Loucy (cell line): ENCODE results near the gene SERGEF.

Experiments used
- H2AFZ ChIP-seq: fragments of 200-600 bp; sonication (generic); 2 replicates; pipeline ENCODE4 v1.6.0; 2016; ENCODE audit warnings: antibody characterized with exemption, mild to moderate bottlenecking, low read length, moderate library complexity
- H3F3A ChIP-seq: fragments of 200-600 bp; 2 replicates; pipeline ENCODE4 v1.6.0; 2016; ENCODE audit warnings: antibody characterized with exemption, low read depth, mild to moderate bottlenecking
- H3K27me3 ChIP-seq: fragments of 200-600 bp; sonication (generic); 2 replicates; pipeline ENCODE4 v1.6.1; 2014; ENCODE audit warnings: low read length, mild to moderate bottlenecking; ENCODE audit not compliant: insufficient read depth, poor library complexity, severe bottlenecking
- H3K36me3 ChIP-seq: fragments of 200-600 bp; sonication (generic); 2 replicates; pipeline ENCODE4 v1.6.1; 2016; ENCODE audit warnings: low read length; ENCODE audit not compliant: insufficient read depth
- H3K4me1 ChIP-seq: fragments of 200-600 bp; sonication (generic); 2 replicates; pipeline ENCODE4 v1.5.1; 2014; ENCODE audit warnings: low read length, mild to moderate bottlenecking; ENCODE audit not compliant: insufficient read depth, poor library complexity, severe bottlenecking
- H3K4me2 ChIP-seq: fragments of 200-600 bp; sonication (generic); 2 replicates; pipeline ENCODE4 v1.6.0; 2014; ENCODE audit warnings: antibody characterized with exemption, low read length, low read depth, mild to moderate bottlenecking; ENCODE audit not compliant: poor library complexity, severe bottlenecking
- H3K4me3 ChIP-seq: fragments of 200-600 bp; sonication (generic); 2 replicates; pipeline ENCODE4 v1.5.1; 2014; ENCODE audit warnings: low read length, mild to moderate bottlenecking, mixed read lengths; ENCODE audit not compliant: poor library complexity, severe bottlenecking
- H3K79me2 ChIP-seq: fragments of 200-600 bp; sonication (generic); 2 replicates; pipeline ENCODE4 v1.6.1; 2014; ENCODE audit warnings: low read length; ENCODE audit not compliant: insufficient read depth
- H3K9ac ChIP-seq: fragments of 200-600 bp; sonication (generic); 2 replicates; pipeline ENCODE4 v1.6.0; 2014; ENCODE audit warnings: mild to moderate bottlenecking, low read depth, low read length, moderate library complexity; ENCODE audit not compliant: poor library complexity, severe bottlenecking
- H3K9me2 ChIP-seq: fragments of 200-600 bp; sonication (generic); replicated peaks from 2 replicates; pipeline ENCODE4 v1.6.1; 2016; ENCODE audit warnings: low read depth, low read length, mixed read lengths
- H3K9me3 ChIP-seq: fragments of 200-600 bp; sonication (generic); 2 replicates; pipeline ENCODE4 v1.6.1; 2014; ENCODE audit warnings: mild to moderate bottlenecking, antibody characterized with exemption, low read length, low read depth; ENCODE audit not compliant: insufficient read depth
- H4K20me1 ChIP-seq: fragments of 200-600 bp; sonication (generic); 2 replicates; pipeline ENCODE4 v1.6.0; 2014; ENCODE audit warnings: antibody characterized with exemption, low read length, mild to moderate bottlenecking; ENCODE audit not compliant: insufficient read depth, poor library complexity, severe bottlenecking
- CTCF ChIP-seq: fragments of 200-600 bp; sonication (generic); conservative IDR thresholded peaks from 2 replicates; pipeline ENCODE4 v1.5.1; 2014; ENCODE audit warnings: mild to moderate bottlenecking, antibody characterized with exemption, low read length
- EZH2phosphoT487 ChIP-seq: fragments of 200-600 bp; IDR thresholded peaks from 2 replicates; pipeline ENCODE4 v1.6.1; 2018; ENCODE audit warnings: antibody characterized with exemption, mild to moderate bottlenecking, moderate library complexity, borderline replicate concordance

SERGEF gene

GRCh38 chr11:18019650-18020049 lies 6.8 kb upstream of the SERGEF start:
- Histone ChIP-seq H2AFZ (no peak overlapping the region), H3K4me2 (no peak overlapping the region), H3F3A (no peaks in the 10 kb centered on the region), H3K4me1 (peaks cover 1% of the 10 kb centered on the region), H3K27me3 (no peaks in the 10 kb centered on the region), H3K9ac (no peak overlapping the region), H3K9me3 (no peaks in the 10 kb centered on the region), H3K79me2 (no peaks in the 10 kb centered on the region), H3K36me3 (no peaks in the 10 kb centered on the region), H3K4me3 (no peak overlapping the region), H3K9me2 (no peaks in the 10 kb centered on the region), H4K20me1 (no peaks in the 10 kb centered on the region)
- no peak for TF ChIP-seq CTCF
- no peak for TF ChIP-seq EZH2phosphoT487

- TF ChIP-seq EZH2phosphoT487, result no peak
- no peak for TF ChIP-seq CTCF
- H3K4me2 ChIP-seq, result no peak overlapping the region
- no peak overlapping the region for H2AFZ ChIP-seq
- H3F3A ChIP-seq, result peaks cover 5% of the 10 kb centered on the region; the same call in 1 of the 2 replicates
- H3K4me3 ChIP-seq, result no peak overlapping the region
- H3K9ac ChIP-seq, result no peak overlapping the region
- peaks cover 7% of the 10 kb centered on the region for H3K79me2 ChIP-seq
- no peaks in the 10 kb centered on the region for H3K36me3 ChIP-seq
- no peaks in the 10 kb centered on the region for H3K9me2 ChIP-seq
- H3K4me1 ChIP-seq, result peaks cover 13% of the 10 kb centered on the region
- no peaks in the 10 kb centered on the region for H3K9me3 ChIP-seq
- no peaks in the 10 kb centered on the region for H3K27me3 ChIP-seq
- H4K20me1 ChIP-seq, result no peaks in the 10 kb centered on the region
Observed at GRCh38 chr11:18016789-18017188, 3.9 kb upstream of the SERGEF start.

GRCh38 chr11:18014876-18015275 lies 2.0 kb upstream of the SERGEF start:
- Histone ChIP-seq H3K9me3 (no peaks in the 10 kb centered on the region), H3K27me3 (no peaks in the 10 kb centered on the region), H2AFZ (no peak overlapping the region), H3K36me3 (no peaks in the 10 kb centered on the region), H3K9me2 (no peaks in the 10 kb centered on the region), H3K4me2 (peak overlapping the region; percentile 88), H3K4me1 (peaks cover 21% of the 10 kb centered on the region), H3F3A (peaks cover 7% of the 10 kb centered on the region; the same call in 1 of the 2 replicates), H3K79me2 (peaks cover 16% of the 10 kb centered on the region), H3K9ac (no peak overlapping the region), H4K20me1 (no peaks in the 10 kb centered on the region), H3K4me3 (no peak overlapping the region)
- TF ChIP-seq EZH2phosphoT487 (no peak), CTCF (no peak)
